GOT3 (cell line): ENCODE data around the gene LAMP1.
"Not testable (repeated sequence)": the region's sequence is repeated elsewhere in the genome, so short reads cannot be mapped to it uniquely, and the experiment has no call there.

ENCODE experiments used
- DNase-seq: peaks from one replicate; lab custom pipeline; 2025; ENCODE audit warnings: mixed read lengths; lab: John Stamatoyannopoulos, UW

LAMP1 gene

DNA sequence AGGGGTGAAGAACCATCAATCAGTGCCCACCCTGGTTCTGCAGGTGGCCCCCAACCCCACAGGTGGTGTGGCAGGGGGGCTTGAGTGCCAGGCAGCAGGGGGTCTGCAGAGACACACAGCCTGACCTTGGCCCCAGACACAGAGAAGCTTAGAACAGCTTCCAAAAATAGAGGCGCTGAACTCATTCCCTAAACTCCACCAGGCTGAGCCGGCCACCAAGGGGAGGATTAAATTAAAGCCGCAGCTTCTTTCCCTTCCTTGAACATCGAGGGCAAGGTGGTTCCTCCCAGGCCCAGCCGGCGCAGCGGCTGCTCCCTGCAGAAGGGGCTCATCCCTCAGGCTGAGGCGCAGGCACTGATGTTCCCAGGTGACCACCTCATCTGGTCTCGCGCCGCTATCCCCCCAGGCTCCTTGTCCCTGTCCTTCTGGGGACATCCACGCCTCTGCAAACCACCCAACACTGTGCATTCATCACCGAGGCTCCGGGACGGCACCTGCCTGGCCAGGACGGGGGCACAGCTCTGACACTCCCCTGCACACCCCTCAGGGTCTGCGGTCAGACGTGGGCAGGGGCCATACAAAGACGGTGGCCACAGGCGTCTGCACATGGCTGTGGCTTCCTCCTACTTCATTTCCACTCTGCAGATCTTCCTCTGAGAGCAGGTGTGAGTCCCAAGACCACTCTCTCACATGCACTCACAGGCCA lies 30.9 kb downstream of the LAMP1 start:
- DNase-seq, result no peak

DNA sequence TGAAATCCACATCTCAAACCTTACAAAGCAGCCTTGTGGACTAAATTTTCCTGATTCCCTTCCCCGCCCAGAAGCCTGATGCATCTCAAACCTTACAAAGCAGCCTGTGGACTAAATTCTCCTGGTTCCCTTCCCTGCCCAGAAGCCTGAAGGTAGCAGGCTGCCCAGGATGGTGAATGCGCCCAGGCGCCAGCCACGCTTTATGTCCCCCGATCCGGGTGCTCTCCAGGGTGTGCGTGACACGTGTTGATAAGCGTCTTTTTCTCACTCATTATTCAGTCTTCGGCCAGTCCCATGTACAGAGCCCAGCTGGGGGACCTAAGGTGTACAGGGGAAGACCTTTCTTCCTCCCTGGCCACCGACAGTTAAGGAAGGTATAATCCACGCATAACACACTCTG lies 31.8 kb downstream of the LAMP1 start:
- DNase-seq, result no peak

DNA sequence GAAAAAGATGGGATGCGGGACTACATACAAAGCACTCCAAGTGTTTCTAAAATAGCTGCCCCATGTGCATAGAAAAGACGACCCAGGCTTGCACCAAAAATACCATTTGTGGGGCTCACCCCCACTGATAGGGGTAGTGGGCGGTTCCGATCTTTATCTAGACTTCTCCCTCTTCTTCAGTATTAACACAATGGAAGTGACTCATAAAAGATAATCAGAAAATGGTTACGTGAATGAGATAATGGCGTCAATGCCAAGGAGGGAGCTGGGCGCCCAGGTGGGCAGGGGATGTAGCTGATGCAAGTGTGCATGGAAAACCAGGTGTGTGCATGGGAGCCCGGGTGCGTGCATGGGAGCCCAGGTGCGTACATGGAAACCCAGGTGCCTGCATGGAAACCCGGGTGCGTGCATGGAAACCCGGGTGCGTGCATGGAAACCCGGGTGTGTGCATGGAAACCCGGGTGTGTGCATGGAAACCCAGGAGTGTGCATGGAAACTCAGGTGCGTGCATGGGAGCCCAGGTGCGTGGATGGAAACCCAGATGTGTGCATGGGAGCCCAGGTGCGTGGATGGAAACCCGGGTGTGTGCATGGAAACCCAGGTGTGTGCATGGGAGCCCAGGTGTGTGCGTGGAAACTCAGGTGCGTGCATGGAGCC lies 32.7 kb downstream of the LAMP1 start:
- no peak for DNase-seq

DNA sequence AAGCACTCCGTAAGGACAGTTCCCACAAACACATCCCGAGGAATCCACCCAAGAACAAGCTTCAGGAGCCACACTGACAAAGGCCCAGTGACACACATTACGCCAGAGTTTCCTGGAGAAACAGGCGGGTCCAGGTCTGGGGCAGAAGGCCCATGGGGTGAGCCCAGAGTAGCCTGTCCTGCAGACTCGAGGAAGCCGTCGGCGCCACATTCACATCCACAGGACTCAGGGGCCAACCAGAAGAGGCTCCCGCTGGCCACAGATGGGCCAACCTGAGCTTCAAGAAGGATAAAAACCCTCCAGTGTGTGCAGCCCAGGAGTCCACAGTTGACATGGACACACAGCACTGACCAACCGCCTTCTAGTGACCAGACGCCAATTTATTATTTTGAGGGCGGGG lies 35.6 kb downstream of the LAMP1 start:
- DNase-seq, result no peak

DNA sequence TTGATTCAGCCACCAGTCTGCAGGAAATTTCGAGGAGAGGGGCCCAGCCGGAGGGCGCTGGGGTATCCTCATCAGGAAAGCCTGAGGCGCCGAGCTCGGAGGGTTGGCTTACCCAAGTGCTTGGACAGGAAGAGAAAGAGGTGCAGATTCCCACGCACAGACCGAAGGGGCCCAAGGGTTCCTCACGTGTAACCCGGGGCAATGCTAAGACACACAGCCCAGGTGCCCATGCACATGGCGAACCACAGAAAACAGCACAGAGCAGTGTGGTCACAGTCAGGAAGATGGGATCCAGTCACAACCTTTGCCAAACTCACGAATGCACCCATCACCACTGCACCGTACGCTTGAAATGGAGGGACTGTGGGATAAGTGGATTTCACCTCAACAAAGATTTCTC lies 36.0 kb downstream of the LAMP1 start:
- no peak for DNase-seq

DNA sequence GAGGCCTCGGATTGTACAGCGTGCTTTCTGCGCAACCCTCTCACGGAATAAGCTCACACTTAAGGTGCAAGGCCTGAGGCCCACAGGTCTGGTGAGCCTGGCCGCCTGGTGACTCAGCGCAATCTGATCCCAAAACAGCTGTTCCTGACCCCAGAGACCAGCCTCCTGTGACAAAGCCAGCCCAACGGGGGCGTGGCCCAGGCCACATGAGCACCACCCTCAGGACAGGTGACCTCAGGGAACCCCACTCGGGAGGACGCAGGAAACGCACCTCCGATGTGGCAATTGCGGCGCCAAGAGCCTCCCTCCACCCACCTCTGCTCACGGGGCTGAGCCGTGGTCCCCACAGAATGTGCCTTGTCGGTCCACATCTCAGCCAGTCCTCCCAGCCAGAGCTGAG lies 40.5 kb downstream of the LAMP1 start:
- no peak for DNase-seq

DNA sequence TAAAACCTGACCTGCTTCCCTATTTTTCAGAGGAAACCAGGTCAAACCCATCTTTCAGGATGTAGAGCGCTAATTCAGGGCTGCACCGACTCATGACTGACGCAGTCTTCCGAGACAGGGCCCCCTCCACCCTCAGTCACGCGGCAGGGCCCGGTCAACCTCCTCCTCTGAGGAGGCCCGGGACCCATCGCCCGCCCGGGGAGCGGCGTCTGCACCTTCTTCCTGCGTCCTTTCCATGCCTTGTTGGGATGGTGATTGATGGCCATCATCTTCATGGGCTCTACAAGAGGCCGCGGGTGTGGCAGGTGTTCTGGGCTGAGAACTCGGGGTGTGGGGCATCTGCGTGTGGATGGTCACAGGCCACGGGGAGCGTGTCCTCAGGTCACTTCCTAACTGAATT lies 40.9 kb downstream of the LAMP1 start:
- no peak for DNase-seq

DNA sequence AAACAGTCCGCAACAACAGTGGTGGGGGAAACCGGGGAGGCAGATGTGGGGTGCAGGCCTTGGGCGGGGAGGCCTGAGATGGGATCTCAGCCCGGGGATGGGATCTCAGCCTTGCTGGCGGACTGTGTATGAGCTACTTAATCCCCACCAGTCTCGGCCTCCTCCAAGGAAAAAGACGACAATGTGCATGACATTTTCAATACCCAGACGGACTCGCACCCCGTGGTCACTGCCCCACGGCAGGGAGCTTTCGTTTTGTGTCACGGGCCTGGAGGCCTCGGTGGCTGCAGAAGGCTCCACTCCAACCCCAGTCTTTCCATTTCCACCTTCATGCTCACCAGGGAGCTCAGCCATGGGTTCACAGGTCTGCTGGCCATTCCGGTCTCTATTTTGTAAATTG lies 41.4 kb downstream of the LAMP1 start:
- no peak for DNase-seq

DNA sequence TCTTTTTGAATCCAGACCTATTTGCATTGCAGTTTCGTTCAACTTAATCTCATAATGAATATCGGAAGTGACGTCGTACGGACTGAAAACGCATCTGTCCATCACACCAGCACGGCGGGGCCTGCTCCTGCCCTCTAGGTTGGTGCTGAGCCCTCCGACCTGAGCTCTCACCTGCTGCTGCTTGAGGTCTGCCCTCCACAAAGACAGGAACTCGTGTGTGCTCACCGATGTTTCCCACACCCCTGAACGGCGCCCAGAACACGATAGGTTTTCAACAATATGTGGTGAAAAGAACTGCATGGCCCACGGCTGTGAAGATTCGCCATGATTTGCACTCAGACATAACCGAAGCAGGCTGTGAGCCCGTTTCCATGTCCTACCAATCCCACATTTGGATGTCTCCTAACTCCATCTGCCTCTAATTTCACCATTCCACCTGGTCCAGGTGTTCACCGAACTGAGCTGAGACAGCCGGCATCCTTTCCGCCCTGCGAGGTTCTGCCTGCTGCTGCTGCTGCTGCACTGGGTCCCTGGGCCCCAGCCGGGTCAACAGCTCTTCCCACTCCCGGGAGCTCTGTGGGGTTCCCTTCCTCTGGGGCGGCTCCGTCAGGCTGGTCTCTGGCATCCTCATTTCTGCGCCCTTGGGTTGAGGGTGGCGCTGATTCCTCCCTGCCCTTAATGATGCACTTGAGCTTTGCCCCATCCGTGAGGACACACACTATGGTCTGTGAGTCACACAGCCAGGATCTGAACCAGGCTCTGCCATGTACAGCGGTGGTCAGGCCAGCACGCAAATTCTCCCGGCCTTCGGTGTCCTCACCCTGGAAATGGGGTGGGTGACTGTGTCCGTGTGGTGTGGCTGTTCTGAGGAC lies 46.0 kb downstream of the LAMP1 start:
- no peak for DNase-seq

DNA sequence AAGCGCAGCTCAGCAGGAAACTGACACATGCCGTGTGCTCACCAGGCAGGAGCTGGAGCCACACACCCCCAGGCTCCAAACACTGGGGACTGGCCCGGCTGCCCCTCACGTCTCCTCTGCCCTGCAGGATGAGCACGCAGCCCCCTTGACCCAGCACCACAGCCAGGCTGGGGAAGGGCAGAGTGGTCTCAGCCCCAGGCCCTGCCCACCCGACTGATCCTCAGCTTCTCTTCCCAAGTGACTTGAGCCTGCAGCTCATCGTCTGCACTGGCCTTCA lies 46.6 kb downstream of the LAMP1 start:
- no peak for DNase-seq

DNA sequence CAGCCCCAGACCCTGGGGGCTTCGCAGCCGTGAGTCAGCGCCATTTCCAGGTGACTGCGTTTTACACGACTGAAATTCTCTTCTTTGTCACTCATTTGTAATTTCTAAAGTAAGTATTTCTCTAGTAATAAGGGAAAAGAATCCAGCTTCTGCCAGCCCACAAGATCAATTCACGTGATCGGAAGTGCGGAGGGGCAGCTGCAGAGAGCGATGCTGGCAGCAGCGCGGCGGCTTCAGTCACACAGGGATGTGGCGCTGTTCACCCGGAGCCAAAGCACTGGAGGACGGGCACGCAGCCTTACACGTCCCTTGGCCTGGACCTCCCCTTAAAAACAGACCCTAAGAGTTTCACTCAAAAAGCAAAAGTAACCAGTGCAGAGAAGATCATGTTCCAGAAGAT lies 48.4 kb downstream of the LAMP1 start:
- no peak for DNase-seq

DNA sequence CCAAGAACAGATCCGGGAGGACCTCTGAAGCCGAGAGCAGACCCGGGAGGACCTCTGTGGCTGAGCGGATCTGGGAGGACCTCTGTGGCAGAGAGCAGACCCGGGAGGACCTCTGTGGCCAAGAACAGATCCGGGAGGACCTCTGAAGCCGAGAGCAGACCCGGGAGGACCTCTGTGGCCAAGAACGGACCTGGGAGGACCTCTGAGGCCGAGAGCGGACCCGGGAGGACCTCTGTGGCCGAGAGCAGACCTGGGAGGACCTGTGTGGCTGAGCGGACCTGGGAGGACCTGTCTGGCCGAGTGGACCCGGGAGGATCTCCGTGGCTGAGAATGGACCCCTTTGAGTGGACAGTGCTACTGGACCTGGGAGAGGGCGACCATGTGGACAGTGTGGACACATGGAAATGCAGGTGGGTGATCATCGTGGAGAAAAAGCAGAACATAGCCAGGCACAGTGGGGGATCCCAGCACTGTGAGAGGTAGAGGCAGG lies 50.7 kb downstream of the LAMP1 start:
- not testable (repeated sequence) for DNase-seq

DNA sequence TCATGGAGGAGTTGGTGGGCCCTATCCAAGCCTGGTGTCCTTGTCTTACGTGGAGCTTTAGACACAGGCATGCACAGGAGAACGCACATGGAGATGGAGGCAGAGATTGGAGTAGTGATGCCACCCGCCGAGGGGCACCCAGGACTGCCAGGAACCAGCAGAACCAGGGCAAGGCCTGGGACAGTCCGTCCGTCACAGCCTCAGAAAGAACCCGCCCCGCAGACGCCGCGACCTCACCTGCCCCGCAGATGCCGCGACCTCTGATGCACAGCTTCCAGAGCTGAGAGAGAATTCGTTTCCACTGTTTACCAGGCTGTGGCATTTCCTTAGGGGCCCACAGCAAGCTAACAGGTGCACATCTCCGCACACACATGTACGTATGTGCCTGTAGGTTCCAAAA lies 51.6 kb downstream of the LAMP1 start:
- DNase-seq, result no peak

DNA sequence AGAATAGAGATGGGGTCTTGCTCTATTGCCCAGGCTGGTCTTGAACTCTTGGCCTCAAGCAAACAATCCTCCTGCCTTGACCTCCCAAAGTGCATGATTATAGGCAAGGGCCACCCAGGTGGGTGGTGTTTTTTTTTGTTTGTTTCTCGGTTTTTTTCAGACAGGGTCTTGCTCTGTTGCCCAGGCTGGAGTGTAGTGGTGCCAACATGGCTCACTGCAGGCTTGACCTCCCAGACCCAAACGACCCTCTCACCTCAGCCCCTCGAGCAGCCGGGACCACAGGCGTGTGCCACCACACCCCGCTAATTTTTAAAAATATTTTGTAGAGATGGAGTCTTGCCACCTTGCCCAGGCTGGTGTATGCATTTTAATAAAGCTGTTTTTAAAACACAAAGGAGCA lies 52.0 kb downstream of the LAMP1 start:
- DNase-seq, result no peak

DNA sequence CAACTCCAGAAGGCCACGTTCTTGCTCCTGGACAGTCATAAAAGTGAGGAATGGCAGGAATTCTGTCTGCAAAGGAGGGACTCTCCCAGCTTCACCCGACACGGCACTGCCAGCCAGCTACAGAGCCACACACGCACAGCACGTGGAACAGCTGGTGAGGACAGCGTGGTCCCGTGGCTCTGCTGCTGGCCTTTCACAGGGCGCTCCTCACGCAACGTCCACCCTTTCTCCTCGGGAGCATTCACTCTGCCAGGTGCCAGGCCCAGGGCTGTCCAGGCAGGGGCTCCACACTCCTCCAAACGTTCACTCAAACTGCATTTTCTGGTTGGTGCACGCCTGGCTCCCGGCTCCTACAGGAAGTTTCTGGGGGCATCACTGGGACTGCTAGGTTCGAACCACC lies 52.5 kb downstream of the LAMP1 start:
- DNase-seq, result no peak

DNA sequence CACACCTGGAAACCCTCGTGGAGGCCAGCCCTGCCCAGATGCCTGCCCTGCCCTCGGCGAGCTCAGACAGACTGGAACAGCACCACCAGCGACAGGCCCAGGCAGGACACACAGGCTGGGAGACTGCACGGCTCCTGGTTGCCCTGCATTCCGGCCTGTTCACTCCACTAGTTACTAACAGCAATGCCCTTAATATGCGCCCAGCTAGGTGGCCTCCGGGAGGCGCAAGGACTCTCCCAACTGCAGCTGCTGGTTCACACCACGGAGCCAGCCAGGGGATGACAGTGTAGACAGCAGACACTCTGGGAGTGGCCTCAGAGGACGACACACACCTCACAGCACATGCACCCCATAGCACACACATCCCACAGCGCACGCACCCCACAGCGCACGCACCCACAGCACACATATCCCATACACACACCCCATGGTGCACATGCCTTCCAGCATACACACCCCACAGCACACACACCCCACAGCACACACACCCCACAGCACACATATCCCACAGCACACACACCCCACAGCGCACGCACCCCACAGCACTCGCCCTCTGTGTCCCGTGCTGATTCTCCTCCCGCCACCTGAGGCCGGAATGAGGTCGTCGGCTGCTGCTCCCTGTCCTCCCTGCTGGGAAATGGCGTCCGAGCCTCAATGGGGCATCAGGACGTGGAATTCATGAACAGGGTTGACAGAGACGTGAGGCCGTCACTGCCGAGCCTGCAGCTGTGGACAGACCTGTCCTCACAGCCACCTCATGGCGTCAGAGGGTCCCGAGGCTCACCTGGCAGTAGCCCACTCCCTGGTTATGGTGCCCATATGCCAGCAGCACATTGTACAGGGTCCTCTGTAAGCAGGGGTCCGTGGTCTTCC lies 53.3 kb downstream of the LAMP1 start:
- DNase-seq, result no peak

DNA sequence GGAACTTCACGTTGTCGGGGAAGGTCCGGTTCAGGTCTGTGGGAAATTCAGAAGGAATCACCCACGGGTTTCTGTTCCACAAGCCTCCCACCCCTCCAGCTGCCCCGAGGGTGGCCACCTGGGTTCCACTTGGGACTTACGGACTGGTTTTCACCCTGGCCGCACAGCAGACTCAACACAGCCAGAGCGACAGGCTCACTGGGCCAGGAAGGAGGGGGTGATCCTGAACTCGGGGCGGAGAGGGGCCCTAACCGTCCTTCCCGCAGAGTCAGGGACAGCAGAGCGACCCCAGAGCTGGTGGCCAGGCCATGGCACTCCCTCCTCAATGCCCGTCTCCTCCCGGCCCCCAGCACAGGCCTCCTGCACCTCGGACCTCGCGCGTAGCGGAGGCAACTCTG lies 53.9 kb downstream of the LAMP1 start:
- DNase-seq, result no peak

DNA sequence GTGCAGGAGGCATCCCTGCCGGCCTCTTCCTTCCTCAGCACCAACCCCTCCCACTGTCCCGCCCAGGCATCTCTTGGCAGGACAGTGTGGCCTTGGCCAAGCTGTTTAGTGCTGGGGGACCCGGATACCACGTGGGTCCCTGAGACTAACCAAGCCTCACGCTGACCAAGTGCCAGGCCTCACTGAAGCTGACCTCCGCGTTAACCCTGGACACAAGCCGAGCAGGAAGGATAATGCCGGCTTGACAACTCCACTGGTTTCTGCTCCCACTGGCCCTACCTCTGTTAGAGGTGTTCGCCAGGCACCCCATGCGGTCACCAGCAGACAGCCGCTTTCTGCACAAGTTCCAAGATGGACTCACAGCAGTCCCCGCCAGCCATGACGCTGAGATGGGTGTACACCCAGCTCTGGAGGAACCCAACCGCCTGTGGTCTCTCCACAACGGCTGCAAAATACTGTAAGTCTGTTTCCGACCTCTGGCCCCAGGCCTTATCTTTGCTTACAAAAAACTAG lies 54.5 kb downstream of the LAMP1 start:
- DNase-seq, result no peak

DNA sequence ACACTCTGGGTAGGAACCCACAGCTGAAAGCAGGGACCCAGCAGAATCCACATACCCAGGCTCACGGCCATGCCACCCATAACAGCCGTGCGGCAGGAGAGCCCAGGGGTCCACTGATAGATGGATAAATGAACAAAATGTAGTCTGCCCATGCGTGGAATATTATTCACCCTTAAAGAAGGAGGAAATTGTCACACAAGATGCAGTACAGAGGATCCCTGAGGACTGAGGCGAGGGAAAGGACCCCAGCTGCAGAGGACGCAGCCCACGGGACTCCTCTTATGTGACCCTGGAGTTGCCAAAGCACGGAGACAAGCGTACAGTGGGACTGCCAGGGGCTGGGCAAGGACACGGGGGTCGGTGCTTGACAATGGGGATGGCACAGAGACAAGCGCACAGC lies 56.2 kb downstream of the LAMP1 start:
- no peak for DNase-seq

DNA sequence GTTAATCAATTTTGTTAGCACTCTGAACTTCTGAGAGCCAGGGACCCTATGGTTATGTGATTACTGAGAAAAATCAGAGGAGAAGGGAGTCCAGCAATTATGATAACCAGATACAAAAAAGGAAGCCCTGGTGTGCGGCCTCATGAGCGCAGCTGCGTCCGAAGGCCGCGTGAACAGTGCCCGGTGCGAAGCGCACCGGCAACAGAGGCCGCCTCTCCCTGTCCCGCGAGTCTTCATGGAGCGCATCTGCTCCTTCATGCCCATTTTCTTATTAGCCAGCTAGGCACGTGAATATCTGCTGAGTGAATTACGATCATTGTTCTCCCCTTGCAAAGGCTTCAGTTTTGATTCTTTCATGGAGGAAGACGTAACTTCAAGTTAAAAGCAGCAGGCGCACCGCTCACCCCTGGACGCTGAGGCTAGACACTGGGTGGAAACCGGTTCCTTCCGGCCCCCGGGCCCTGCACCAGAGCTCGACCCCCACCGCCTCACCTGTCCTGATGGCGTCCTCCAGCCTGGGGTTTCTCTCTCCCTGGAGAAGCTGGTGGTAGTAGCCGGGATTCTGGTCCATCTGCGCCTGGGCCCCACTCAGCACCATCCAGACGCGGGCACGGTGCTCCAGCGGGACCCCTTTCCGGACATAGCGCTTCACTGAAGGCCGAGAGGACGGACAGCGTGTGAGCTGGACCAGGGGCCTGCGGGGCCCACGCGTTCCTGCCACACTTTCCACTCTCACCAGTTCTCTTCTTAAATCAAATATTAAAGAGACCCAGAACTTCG lies 58.0 kb downstream of the LAMP1 start:
- no peak for DNase-seq

DNA sequence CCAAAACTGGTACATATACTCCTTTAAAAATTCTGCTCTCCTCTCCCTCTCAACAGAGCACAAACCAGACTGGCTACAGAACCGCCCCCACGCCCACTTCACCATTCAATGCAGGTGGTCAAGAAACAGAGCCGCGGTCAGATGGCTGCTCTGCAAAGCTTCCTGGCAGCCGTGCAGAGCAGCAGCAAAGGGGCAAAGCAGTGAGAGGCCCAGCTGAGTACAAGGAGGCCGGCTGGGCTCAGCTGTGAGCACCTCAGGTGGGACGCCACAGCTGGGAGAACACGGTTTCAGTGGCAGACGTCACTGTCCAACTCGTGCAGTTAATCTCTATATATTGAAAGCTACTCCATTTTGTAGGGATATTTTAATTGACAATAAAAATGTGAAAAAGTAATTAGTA lies 58.6 kb downstream of the LAMP1 start:
- no peak for DNase-seq
